NCI-H446 (cell line): ENCODE results near the gene GDF10.
A peak's percentile ranks its signal among the peaks of the same experiment; 100 is the strongest.

Source experiments
- DNase-seq, 2 experiments: peaks; one replicate each; lab custom pipeline; 2025; lab: John Stamatoyannopoulos, UW

Gene GDF10

DNA sequence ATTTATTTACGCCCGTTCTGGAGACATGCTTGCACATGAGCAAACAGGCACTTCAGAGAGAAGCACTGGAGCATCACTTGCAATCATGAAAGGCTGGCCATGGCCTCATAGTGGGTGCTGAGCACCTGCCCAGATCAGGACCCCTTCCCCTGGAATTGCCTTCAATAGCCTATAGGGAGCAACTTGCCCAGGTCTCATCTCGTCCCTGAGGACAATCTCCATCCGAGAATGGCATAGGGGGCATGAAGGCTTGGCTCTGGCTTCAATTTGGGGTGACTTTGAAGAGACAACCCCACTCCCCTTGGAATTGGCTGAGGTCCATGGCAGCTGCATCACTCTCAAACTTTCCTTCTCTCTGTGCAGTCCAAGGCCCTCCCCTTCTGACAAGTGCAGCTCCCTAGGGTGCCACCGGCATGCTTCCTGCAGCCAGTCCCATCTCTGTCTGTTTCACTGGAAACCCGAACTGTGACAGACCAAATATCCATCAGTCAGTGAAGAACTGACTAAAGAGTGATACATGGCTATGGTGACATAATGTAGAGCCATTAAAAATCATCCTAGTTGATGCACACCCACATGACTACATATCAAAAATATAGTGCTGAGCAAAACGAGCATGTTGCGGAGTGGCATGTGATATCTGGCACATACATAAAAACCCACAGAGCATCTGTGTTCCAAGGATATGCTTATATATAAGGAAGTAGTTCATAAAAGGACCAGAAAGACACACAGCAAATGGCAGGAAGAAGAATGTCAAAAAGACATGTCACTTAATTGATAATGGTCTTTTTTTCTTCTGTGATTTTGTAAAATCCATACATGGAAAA, 34.7 kb downstream of the GDF10 start:
- no peak for DNase-seq

- DNase-seq = no peak
Observed at GRCh38 chr10:47335906-47336305, 35.9 kb downstream of the GDF10 start.

- no peak for DNase-seq
Observed at GRCh38 chr10:47336387-47337134, 36.6 kb downstream of the GDF10 start.

DNA sequence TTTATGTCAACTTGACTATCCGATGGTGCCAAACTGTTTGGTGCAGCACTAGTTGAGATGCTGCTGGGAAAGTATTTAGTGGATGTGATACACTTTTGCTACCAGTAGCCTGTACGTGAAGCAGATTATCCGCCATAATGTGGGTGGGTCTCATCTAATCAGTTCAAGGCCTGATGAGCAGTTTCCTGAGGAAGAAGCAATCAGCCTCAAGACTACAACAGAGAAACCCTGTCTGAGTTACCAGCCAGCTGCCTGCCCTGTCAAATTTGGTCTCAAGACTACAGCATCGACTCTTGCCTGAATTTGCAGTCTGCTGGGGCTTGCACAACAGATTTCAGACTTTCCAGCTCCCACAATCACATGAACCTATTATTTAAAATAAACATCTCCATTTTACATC, 37.3 kb downstream of the GDF10 start:
- DNase-seq = no peak

- no peak for DNase-seq
Observed at GRCh38 chr10:47339186-47339735, 39.3 kb downstream of the GDF10 start.

DNA sequence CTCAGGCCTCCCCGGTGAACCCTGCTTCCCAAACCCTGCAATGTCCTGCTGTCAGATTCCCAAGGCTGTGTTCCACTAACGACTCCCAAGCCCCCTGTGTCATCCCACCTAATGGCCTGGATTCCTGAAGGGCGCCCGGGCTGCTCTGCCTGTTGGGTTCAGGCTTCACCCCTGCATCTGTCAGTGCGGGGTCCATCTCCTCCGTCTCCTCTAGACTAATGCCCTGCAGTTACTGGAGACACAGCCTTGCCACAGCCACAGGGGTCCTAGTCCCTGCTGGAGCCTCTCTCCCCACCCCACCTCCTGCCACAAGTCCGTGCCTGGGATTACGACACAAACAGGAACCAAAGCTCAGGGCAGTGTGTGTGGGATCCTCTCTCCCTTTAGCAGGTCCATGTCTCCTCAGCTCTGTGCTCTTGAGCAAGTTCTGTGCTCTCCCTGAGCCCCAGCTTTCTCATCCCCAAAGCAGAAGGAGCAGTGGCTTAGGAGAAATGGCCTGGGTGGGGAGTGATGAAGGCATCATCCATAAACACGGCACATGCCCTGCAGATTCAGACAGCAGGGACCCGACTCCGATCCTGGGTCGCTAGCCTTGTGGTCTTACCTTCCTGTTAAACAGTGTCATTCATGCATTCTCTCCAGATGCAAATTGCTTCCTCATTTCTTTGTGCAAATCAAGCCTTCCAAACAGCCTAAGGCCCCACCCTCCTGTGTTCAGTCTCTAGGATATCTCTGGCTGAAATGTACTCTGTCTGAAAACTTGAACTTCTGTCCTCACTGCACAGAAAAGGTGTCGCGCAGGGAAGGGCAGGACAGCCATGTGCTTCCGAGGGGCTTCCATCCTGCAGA, 40.0 kb downstream of the GDF10 start:
- DNase-seq = no peak

GRCh38 chr10:47340608-47341170, 40.7 kb downstream of the GDF10 start:
- DNase-seq = peak in 1 of 2 experiments; percentile 39

DNA sequence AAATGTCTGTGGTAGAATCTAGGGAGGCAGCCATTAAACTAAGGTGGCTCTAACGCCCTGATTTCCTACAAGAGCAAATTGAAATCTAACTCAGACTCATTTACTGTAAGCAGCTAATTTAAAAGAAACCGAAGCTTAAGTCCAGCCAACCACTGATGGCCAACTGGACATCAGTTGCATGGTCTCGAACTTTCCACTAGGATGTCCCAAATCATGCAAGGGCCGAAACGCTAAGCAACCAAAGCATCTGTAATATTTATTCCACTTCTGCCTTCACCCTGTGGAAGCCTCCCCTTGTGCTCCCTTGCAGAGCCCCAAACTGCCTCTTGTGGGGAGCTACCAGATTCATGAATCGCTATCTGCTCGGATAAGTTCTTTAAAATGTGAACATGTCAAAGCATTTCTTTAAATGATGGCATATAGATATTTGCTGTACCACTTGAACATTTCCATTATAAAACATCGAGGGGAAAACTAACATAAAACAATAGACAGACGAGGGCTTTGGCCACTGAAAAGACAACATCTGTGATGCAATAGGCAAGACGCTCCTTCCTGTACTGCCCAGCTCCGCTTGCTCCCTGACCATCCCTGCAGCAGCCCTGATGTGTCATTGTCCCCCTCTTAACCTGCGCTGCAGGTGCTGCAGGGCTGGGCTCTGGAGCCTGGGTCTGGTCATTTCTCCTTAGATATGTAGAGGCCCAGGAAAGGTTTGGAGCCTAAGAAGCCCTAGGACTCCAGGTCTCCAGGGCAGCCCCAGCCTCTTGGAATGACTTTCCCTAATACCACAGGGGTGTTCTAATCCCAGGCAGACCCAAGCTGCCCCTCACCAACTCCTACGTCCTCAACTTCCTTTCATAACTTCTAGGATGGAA, 45.2 kb downstream of the GDF10 start:
- no peak for DNase-seq

GRCh38 chr10:47346581-47347302, 46.7 kb downstream of the GDF10 start:
- peak in 1 of 2 experiments; percentile 74 for DNase-seq

GRCh38 chr10:47347303-47347675, 47.3 kb downstream of the GDF10 start:
- DNase-seq = no peak

GRCh38 chr10:47348138-47348651, 48.2 kb downstream of the GDF10 start, which contains the start of gene RBP3:
Gene RBP3, plus strand, starts transcription at chr10:47348363. Its CDS starts 122 bp downstream, at chr10:47348485.
- no peak for DNase-seq

DNA sequence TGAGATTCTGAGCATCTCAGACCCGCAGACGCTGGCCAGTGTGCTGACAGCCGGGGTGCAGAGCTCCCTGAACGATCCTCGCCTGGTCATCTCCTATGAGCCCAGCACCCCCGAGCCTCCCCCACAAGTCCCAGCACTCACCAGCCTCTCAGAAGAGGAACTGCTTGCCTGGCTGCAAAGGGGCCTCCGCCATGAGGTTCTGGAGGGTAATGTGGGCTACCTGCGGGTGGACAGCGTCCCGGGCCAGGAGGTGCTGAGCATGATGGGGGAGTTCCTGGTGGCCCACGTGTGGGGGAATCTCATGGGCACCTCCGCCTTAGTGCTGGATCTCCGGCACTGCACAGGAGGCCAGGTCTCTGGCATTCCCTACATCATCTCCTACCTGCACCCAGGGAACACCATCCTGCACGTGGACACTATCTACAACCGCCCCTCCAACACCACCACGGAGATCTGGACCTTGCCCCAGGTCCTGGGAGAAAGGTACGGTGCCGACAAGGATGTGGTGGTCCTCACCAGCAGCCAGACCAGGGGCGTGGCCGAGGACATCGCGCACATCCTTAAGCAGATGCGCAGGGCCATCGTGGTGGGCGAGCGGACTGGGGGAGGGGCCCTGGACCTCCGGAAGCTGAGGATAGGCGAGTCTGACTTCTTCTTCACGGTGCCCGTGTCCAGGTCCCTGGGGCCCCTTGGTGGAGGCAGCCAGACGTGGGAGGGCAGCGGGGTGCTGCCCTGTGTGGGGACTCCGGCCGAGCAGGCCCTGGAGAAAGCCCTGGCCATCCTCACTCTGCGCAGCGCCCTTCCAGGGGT, 48.9 kb downstream of the GDF10 start:
- DNase-seq = no peak

- no peak for DNase-seq
Observed at GRCh38 chr10:47349516-47349915, 49.5 kb downstream of the GDF10 start.

GRCh38 chr10:47349941-47350371, 50.0 kb downstream of the GDF10 start:
- no peak for DNase-seq

DNA sequence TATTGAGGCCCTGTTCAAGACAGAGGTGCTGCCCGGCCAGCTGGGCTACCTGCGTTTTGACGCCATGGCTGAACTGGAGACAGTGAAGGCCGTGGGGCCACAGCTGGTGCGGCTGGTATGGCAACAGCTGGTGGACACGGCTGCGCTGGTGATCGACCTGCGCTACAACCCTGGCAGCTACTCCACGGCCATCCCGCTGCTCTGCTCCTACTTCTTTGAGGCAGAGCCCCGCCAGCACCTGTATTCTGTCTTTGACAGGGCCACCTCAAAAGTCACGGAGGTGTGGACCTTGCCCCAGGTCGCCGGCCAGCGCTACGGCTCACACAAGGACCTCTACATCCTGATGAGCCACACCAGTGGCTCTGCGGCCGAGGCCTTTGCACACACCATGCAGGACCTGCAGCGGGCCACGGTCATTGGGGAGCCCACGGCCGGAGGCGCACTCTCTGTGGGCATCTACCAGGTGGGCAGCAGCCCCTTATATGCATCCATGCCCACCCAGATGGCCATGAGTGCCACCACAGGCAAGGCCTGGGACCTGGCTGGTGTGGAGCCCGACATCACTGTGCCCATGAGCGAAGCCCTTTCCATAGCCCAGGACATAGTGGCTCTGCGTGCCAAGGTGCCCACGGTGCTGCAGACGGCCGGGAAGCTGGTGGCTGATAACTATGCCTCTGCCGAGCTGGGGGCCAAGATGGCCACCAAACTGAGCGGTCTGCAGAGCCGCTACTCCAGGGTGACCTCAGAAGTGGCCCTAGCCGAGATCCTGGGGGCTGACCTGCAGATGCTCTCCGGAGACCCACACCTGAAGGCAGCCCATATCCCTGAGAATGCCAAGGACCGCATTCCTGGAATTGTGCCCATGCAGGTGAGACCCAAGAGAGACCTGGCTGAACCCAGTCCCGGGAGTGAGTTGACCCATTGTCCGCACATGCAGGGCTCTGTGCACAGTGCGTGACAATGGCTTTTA, 51.0 kb downstream of the GDF10 start:
- no peak for DNase-seq

DNA sequence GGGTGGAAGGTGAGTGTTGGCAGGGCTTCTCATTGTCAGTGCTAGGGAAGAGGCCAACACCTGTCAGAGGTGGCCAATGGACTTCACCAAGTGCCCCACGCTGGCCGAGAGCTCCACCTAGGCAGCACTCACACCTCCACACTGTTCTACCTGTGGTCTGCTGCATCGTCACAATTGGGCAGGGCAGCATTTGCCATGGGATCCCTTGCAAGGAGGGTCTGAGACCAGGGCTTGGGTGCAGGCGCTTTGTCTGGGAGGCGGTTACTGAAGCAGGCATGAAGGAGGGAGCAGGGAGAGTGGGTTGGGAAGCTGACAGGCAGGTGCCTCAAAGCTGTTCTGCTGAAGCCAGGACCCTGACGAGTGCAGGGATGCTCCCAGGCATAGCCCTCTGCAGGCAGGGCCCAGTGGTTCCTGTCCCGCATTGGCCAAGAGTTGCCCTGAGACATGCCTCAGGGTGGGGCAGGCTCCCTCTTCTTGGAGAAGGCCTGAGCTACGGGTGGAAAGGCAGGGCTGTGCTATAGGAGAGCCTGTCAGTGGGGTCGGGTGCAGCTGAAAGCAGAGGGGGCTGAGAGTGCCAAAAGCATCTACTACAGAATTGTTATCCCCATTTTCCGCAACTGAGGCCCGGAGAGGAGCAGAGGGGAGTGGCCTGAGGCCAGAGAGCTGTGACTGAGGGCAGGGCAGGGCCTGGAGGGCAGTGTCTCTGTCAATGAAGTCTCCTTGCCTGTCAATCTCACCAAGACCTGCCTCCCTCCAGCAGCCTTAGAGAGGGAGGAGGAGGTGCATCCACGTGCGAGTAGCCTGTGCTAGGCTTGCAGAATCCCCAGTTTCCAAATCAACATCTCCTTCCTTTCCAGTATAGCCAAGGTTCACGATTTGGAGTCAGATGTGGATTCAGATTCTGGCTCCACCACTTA, 52.2 kb downstream of the GDF10 start:
- DNase-seq = no peak

DNA sequence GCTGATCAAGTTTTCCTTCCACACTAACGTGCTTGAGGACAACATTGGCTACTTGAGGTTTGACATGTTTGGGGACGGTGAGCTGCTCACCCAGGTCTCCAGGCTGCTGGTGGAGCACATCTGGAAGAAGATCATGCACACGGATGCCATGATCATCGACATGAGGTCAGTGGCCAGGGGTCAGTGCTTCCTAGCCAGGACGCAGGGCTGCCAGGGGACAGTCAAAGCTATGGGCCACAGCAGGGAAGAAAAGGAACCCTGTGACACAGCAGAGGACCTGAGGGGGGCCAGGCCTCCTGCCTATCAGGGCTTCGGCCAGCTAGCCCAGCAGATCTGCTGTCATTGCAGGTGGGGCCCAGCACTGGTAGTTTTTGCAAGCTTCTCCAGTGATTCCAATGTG, 53.4 kb downstream of the GDF10 start:
- no peak for DNase-seq
